HG03139 (cell line): ENCODE results near the gene EDEM2.
"Not testable (repeated sequence)": the region's sequence is repeated elsewhere in the genome, so short reads cannot be mapped to it uniquely, and the experiment has no call there.

Experiments
- ATAC-seq: cut with Tn5 transposase; IDR thresholded peaks from one replicate; pipeline ENCODE4 v1.9.1; 2021; ENCODE audit not compliant: unreplicated experiment

The EDEM2 gene

DNA sequence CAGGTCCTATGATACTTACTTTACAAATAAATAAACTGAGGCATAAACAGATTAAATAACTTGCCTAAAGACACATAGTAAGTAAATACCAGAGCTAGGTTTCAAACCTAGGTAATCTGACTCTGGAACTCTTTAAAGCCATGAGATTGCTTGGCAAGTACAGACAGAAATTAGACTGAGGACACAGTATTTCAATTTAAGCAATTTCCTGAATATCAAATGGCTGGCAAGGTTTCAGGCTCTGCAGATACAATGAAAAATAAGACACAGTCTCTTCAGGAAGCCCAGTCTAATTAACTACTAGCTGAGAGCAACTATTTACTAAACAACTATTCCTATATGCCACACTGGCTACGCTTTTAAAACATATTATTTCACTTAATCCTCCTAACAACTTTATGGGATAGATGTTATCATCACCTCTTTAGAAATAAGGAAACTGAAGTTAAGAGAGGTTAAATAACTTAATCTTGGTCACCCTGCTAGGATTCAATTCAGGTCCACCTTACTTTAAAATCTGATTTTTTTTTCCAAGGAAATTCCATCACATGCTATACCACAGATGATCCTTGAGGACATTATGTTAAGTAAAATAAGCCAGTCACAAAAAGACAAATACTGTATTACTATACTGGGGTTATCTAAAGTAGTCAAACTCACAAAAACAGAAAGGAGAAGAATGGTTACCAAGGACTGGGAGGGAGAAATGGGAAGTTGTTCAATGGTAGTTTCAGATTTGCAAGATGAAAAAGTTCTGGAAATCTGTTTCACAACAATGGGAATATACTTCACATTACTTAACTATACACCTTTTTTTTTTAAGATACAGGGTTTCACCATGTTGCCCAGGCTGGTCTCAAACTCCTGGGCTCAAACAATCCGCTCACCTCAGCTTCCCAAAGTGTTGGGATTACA lies 58.6 kb downstream of the EDEM2 start:
- ATAC-seq = no peak

- ATAC-seq = no peak
Measured at GRCh38 chr20:35087791-35088190, 59.3 kb downstream of the EDEM2 start.

DNA sequence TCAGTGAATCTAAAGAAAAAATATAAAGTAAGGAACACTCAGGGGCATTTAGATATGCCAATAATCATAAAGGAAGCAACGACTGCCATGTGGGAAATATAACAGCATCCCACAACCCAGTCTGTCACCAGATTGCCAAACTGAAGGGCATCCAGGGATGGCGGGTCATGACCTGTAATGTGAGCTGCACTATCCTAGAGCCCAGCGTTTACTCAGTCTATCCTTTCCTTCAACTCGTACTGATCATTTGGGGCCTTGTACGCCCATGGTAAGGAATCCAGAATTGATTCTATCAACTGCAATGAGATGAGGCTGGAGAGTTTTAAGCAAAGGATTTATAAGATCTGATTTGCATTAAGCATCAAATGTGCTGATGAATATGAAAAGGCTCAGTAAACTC lies 59.8 kb downstream of the EDEM2 start:
- no peak for ATAC-seq

GRCh38 chr20:35085477-35086225 lies 61.5 kb downstream of the EDEM2 start:
- ATAC-seq = no peak

- ATAC-seq = no peak
Measured at GRCh38 chr20:35084998-35085397, 62.1 kb downstream of the EDEM2 start.

- ATAC-seq = not testable (repeated sequence)
Measured at GRCh38 chr20:35080348-35080642, 66.8 kb downstream of the EDEM2 start.

DNA sequence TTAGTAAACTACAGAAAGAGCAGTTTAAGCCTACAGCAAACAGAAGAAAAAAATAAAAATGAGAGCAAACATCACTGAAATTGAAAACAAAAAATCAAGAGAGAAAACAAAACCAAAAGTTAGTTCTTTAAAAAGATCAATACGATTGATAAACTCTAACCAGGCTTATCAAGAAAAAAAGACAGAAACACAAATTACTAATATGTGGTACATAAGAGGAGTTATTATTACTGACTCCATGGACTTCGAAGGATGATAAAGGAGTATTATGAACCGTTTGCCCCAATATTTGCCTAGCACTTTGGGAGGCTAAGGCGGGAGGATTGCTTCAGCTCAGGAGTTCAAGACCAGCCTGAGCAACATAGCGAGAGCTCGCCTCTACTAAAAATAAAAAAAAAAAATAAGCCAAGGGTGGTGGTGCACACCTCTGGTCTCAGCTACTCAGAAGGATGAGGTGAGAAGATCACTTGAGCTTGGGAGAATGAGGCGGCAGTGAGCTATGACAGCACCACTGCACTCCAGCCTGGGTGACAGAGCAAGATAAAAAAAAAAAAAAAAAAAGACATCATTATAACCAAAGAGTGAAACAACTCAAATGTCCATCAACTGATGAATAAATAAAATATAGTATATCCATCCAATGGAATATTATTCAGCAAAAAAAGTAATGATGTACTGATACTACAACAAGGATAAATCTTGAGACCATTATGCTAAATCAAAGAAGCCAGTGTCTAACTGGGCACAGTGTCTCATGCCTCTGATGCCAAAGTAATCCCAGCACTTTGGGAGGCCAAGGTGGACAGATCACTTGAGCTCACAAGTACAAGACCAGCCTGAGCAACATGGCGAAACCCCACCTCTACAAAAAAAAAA lies 67.4 kb downstream of the EDEM2 start:
- no peak for ATAC-seq

- no peak for ATAC-seq
Measured at GRCh38 chr20:35077872-35078271, 69.3 kb downstream of the EDEM2 start.

DNA sequence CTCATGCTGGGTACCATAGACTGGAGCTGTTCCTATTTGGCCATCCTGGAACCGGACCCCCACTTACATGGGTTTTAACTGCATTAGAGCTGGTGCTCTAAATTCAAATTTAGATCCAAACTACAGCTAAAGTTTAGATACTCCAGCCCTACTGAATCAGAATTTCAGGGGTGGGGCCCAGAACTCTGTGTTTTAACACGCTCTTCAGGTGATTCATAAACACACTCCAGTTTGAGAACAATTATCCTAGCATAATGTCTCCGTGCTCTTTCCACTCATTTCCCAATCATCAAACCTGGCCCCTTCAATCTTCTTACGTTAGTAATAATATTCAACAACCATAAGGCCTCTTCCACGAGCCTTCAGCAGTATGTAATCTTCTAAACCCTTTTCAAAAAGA lies 69.8 kb downstream of the EDEM2 start:
- ATAC-seq = no peak

DNA sequence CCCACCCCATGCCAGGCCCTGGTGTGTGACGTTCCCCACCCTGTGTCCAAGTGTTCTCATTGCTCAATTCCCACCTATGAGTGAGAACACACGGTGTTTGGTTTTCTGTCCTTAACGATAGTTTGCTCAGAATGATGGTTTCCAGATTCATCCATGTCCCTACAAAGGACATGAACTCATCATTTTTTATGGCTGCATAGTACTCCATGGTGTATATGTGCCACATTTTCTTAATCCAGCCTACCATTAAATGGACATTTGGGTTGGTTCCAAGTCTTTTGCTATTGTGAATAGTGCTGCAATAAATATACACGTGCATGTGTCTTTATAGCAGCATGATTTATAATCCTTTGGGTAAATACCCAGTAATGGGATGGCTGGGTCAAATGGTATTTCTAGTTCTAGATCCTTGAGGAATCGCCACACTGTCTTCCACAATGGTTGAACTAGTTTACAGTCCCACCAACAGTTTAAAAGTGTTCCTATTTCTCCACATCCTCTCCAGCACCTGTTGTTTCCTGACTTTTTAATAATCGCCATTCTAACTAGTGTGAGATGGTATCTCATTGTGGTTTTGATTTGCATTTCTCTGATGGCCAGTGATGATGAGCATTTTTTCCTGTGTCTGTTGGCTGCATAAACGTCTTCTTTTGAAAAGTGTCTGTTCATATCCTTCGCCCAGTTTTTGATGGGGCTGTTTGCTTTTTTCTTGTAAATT lies 75.5 kb downstream of the EDEM2 start:
- not testable (repeated sequence) for ATAC-seq

DNA sequence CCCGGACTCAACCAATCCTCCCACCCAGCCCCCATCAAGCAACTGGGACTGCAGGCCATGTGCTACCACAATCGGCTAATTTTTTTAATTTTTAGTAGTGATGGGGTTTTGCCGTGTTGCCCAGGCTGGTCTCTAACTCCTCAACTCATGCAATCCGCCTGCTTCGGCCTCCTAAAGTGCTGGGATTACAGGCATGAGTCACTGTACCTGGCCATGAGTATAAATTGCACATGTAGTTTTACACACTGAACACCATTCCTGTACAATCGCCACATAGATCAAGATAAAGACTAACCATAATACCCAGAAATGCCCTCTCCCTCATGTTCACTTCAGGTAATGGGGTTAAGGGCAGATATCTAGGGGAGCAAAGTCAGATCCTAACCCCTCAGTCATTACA lies 80.9 kb downstream of the EDEM2 start:
- ATAC-seq = no peak
